GM19351 (cell line): ENCODE measurements around the gene CCDC30.
"Not testable (repeated sequence)": the region's sequence is repeated elsewhere in the genome, so short reads cannot be mapped to it uniquely, and the experiment has no call there.

Source experiments
- ATAC-seq: cut with Tn5 transposase; IDR thresholded peaks from one replicate; pipeline ENCODE4 v1.9.1; 2021; ENCODE audit warnings: mild to moderate bottlenecking, moderate library complexity; ENCODE audit not compliant: unreplicated experiment

CCDC30 gene

GRCh38 chr1:42523171-42523570 lies 60.1 kb downstream of the CCDC30 start:
- ATAC-seq = no peak

DNA sequence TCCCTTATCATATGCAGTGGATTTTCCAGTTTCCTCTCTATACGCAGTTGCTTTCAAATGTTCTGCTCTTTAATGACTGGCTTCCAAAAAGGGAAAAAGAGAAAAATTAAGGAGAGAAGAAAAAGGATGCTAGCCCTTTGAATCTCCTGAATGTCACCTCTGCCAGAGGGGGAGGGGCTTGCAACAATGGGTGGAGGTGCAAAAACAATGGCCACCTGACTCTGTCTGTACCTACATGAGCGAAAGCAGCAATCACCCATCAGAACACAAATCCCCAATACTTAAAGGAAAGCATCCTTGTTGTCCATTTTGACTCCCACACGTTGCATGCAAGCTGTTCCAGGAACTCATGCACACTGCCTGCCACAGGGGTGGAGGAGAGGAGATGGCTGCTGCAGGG lies 61.2 kb downstream of the CCDC30 start:
- no peak for ATAC-seq

DNA sequence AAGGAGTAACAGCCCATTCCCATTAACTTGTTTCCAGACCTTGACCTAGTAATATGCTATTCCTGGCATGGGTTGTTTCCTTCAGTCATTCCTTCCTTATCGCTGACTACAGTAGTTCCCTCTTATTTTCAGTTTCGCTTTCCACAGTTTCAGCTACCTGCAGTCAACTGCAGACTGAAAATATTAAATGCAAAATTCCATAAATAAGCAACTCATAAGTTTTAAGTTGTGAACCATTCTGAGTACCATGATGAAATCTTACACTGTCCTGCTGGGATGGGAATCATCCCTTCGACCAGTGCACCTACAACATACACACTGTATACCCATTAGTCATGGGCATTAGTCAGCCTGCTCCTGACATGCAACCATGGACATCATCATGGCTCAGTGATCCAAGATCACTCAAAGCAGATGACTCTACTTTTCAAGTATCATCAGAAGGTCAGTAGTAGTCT lies 66.7 kb downstream of the CCDC30 start:
- no peak for ATAC-seq

GRCh38 chr1:42531043-42531442 lies 68.0 kb downstream of the CCDC30 start:
- ATAC-seq = no peak

DNA sequence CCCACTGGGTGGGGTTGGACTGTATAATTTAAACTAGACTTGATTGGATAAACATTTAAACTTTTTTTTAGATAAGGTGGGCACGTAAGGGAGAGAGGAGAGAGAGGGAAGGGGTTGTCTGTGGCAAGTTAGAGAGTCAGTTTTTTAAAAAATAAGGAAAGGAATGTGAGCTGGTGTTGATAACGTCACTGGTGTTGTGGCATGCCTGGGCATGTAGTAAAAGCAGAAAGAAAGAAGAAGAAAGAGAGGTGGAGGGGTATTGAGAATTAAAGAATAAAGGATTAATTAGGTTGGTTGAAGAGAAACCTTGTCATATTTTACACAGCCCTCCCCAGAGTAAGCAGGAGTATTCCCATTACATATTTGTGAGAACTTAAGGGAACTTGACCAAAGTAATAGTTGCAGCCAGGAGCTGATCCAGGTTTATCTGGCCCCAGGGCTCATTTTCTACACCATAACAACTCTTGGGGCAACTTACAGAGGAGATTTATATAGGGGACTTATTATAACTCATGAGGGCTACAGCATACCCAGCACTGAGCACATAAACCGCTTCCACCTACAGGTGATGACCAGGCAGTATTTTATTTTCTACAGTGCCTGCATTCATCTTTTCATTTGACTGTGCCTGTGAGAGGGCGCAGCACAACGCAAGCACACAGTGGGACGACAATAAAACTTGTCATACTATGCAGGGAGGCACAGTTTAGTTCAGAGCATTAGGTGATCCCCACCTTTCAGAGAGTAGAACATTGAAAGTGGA lies 70.2 kb downstream of the CCDC30 start:
- ATAC-seq = no peak

GRCh38 chr1:42541104-42541503 lies 78.0 kb downstream of the CCDC30 start:
- ATAC-seq = no peak

- no peak for ATAC-seq
These were observed 88.1 kb downstream of the CCDC30 start for GRCh38 chr1:42551180-42551579.

DNA sequence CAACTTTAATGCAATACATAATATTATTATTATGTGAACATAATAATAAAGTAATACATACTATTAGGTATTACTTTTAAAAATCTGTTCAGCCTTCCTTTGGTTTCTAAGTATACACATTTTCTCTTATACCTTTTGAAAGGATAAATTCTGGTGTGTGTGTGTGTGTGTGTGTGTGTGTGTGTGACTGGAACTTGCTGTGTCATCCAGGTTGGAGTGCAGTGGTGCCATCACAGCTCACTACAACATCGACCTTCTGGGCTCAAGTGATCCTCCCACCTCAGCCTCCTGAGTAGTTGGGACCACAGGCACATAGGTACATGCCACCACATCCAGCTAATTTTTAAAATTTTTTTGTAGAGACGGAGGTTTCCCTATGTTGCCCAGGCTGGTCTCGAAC lies 88.5 kb downstream of the CCDC30 start:
- no peak for ATAC-seq

GRCh38 chr1:42552636-42553035 lies 89.5 kb downstream of the CCDC30 start:
- no peak for ATAC-seq

GRCh38 chr1:42557230-42557851 lies 94.3 kb downstream of the CCDC30 start:
- no peak for ATAC-seq

GRCh38 chr1:42567038-42567437 lies 104.0 kb downstream of the CCDC30 start:
- no peak for ATAC-seq

GRCh38 chr1:42576935-42577334 lies 113.8 kb downstream of the CCDC30 start:
- no peak for ATAC-seq

DNA sequence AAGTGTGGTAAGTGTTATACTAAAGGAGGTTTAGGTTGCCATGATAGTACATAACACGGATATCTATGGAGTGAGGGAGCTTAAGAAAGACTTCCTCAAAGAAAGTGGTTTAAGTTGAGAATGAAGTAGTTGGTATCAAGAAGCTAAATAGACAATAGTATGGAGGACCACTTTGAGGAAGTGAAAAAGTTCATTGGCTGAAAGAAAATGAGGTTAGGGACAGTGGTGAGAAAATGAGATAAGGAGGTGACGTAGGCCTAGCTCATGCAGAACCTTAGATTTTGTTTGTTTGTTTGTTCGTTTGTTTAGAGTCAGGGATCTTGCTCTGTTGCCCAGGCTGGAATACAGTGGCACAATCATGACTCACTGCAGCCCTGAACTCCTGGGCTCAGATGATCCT lies 122.9 kb downstream of the CCDC30 start:
- no peak for ATAC-seq

- no peak for ATAC-seq
These were observed 124.7 kb downstream of the CCDC30 start for GRCh38 chr1:42587753-42588152.

GRCh38 chr1:42592811-42593210 lies 129.7 kb downstream of the CCDC30 start:
- no peak for ATAC-seq

DNA sequence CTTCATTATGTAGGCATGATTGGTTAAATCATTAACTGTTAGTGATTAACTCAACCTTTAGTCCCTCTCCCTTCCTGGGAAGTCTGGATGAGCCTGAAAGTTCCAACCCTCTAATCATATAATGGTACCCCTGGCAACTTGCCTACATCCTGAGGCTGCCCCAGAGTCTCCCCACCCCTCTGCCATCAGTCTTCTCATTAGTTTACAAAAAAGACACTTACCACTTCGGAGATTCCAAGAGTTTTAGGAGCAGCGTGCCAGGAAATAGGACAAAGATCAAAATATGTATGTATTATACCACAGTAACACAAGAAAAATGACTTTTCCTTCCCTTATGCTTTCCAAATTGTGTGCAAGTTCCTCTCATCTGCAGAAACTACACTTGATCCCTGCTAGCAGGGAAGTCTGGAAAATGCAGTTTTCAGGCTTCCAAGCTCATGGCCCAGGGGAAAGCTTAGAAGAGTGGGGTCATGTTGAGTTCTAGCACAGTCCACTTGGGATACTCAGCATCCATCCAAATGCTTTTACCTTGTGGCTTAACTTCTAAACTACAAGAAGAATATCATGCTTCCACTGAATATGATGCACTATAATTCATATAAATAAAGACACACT lies 130.5 kb downstream of the CCDC30 start:
- ATAC-seq = no peak

DNA sequence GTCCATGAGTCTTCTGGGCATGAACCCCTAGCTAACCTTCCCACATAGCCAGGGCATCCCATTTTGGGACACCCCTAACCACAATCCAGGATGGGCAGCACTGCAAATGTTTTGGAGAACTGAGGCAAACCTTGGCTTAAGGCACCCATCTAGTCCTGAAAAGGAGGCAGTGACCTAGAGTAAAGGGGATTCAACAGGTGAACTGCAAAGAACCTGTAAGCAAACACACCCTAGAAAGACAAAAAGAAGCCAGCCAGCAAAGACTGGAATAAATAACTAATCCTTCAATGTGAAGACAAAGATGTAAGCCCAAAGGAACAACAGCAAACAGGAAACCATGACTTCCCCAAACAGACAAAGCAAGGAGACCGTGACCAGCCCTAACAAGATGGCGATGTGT lies 138.4 kb downstream of the CCDC30 start:
- ATAC-seq = no peak

DNA sequence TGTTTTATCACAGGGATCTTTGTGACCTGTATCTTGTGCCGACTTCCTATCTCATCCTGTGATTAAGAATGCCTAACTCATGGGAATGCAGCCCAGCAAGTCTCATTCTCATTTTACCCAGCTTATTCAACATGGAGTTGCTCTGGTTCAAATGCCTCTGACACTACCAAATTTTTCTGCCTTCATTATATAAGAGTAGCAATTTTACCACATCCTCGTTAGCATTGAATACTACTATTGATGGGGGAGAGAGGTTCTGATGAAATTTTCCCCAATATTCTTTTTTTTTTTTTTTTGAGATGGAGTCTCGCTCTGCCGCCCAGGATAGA lies 150.7 kb downstream of the CCDC30 start:
- ATAC-seq = no peak

GRCh38 chr1:42618866-42619265 lies 155.8 kb downstream of the CCDC30 start:
- ATAC-seq = no peak

DNA sequence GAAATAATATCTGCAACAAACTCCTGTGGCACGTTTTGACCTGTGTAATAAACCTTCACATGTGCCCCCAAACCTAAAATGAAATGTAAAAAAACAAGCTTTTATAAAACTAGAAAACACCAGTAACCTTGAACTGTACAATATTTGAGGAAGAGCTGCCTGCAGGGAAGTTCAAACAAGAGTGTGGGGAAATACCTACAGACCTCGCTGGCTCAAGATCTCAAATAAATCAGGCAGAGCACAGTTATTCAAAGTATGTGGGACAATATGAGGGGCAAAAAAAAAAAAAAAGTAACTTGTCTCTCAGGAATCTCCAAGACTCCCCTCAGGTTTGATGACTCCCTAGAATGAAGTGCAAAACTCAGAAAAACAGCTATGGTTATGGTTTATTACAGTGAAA lies 157.2 kb downstream of the CCDC30 start:
- no peak for ATAC-seq

- not testable (repeated sequence) for ATAC-seq
These were observed 158.1 kb downstream of the CCDC30 start for GRCh38 chr1:42621180-42621579.

DNA sequence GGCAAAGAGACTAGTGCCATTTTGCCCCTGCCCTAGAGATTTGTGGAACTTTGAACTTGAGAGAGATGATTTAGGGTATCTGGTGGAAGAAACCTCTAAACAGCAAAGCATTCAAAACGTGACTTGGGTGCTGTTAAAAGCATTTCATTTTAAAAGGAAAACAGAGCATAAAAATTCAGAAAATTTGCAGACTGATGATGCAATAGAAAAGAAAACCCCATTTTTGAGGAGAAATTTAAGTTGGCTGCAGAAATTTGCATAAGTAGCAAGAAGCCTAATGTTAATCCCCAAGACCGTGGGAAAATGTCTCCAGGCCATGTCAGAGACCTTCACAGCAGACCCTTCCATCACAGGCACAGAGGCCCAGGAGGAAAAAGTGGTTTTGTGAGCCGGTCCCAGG lies 164.1 kb downstream of the CCDC30 start:
- ATAC-seq = not testable (repeated sequence)
